ENCODE results near the gene IL19.

GRCh38 chr1:206834217-206834616 is 63.6 kb downstream of the IL19 start:
- TF ChIP-seq CTCF (IDR thresholded peaks at IDR 0.05), result no peak
- TF ChIP-seq POLR2A (IDR thresholded peaks at IDR 0.05), result no peak

All from Peyer's patch (tissue), 4 donors.